CD14-positive monocyte (primary cell): Measurements from ENCODE around the gene FARP2. TPM values are rescaled to one million over a fixed set of nuclear protein-coding genes. Genes with fewer than 3 reads are reported as not detected.

Experiments
- DNase-seq, 3 donors: peaks; one replicate each; pipeline ENCODE4 v3.0.0-alpha.2; 2011 to 2022
- H2AFZ ChIP-seq: 2 replicates; pipeline ENCODE4 v1.6.0; 2012; ENCODE audit warnings: mild to moderate bottlenecking, low read depth, low read length, inconsistent platforms; ENCODE audit not compliant: insufficient read depth, poor library complexity, severe bottlenecking
- H3K27ac ChIP-seq, 2 donors: 1 replicate in 1 of 2; 2 replicates in 1 of 2; pipeline ENCODE4 v1.5.1; 2012 to 2013; ENCODE audit warnings: low read length in 2 of 2, control low read depth in 1 of 2, inconsistent platforms in 1 of 2, low read depth in 1 of 2, mild to moderate bottlenecking in 1 of 2
- H3K27me3 ChIP-seq, 2 donors: one replicate each; pipeline versions ENCODE4 v1.6.0 to v1.6.1; 2011 to 2013; ENCODE audit warnings: low read length in 2 of 2; ENCODE audit not compliant: control insufficient read depth in 2 of 2, insufficient read depth in 2 of 2
- H3K36me3 ChIP-seq, 2 donors: replicated peaks in 1 of 2; 1 replicate in 1 of 2; 2 replicates in 1 of 2; pipeline versions ENCODE4 v1.5.1 to v1.6.1; 2012 to 2013; ENCODE audit warnings: low read length in 2 of 2, control low read depth in 1 of 2, inconsistent platforms in 1 of 2, mild to moderate bottlenecking in 1 of 2; ENCODE audit not compliant: insufficient read depth in 2 of 2, control insufficient read depth in 1 of 2
- H3K4me1 ChIP-seq, 2 donors: 1 replicate in 1 of 2; 2 replicates in 1 of 2; pipeline versions ENCODE4 v1.5.1 to v1.6.1; 2012 to 2013; ENCODE audit warnings: low read length in 2 of 2, control low read depth in 1 of 2, inconsistent platforms in 1 of 2, mild to moderate bottlenecking in 1 of 2, moderate library complexity in 1 of 2; ENCODE audit not compliant: insufficient read depth in 2 of 2, control insufficient read depth in 1 of 2
- H3K4me2 ChIP-seq: replicated peaks from 2 replicates; pipeline ENCODE3; 2012; ENCODE audit warnings: low read length, moderate library complexity, mild to moderate bottlenecking; ENCODE audit not compliant: poor library complexity, severe bottlenecking; ENCODE audit errors: extremely low read depth
- H3K4me3 ChIP-seq, 3 experiments: fragments of 200-600 bp in 1 of 3; sonication (generic) in 1 of 3; replicated peaks in 1 of 3; 1 replicate in 2 of 3; 2 replicates in 1 of 3; pipeline ENCODE4 v1.5.1; 2011 to 2013; ENCODE audit warnings: low read length in 3 of 3, mild to moderate bottlenecking in 3 of 3, control low read depth in 2 of 3, low read depth in 2 of 3, inconsistent platforms in 1 of 3, moderate library complexity in 1 of 3
- H3K79me2 ChIP-seq: 2 replicates; pipeline ENCODE4 v1.6.0; 2012; ENCODE audit warnings: mild to moderate bottlenecking, control low read depth, inconsistent platforms, low read length, moderate library complexity; ENCODE audit not compliant: insufficient read depth
- H3K9ac ChIP-seq: 2 replicates; pipeline ENCODE4 v1.6.0; 2017; ENCODE audit warnings: low read length, mild to moderate bottlenecking; ENCODE audit not compliant: insufficient read depth, poor library complexity, severe bottlenecking
- H3K9me3 ChIP-seq, 2 donors: replicated peaks in 1 of 2; 1 replicate in 1 of 2; 2 replicates in 1 of 2; pipeline versions ENCODE4 v1.5.1 to v1.6.1; 2012 to 2013; ENCODE audit warnings: low read length in 2 of 2, control low read depth in 1 of 2; ENCODE audit not compliant: control insufficient read depth in 1 of 2, insufficient read depth in 1 of 2
- H4K20me1 ChIP-seq: 2 replicates; pipeline ENCODE4 v1.6.0; 2012; ENCODE audit warnings: mild to moderate bottlenecking, low read length, control low read depth, moderate library complexity; ENCODE audit not compliant: insufficient read depth
- H3K27ac Mint-ChIP-seq, 7 donors: one replicate each; pipeline ENCODE4 v1.8.0; 2020; ENCODE audit warnings: mild to moderate bottlenecking in 7 of 7, mixed read lengths in 7 of 7, moderate library complexity in 6 of 7, inconsistent platforms in 2 of 7
- H3K27me3 Mint-ChIP-seq, 3 donors: one replicate each; pipeline ENCODE4 v1.8.0; 2021 to 2022; ENCODE audit warnings: low read depth in 3 of 3, mild to moderate bottlenecking in 3 of 3, mixed read lengths in 3 of 3, moderate library complexity in 3 of 3, inconsistent platforms in 1 of 3
- H3K36me3 Mint-ChIP-seq, 2 donors: one replicate each; pipeline ENCODE4 v1.8.0; 2020; ENCODE audit warnings: mixed read lengths in 2 of 2, inconsistent platforms in 1 of 2, mild to moderate bottlenecking in 1 of 2
- H3K4me1 Mint-ChIP-seq: one replicate; pipeline ENCODE4 v1.8.0; 2020; ENCODE audit warnings: mild to moderate bottlenecking, mixed read lengths
- H3K4me3 Mint-ChIP-seq, 2 donors: one replicate each; pipeline ENCODE4 v1.8.0; 2020; ENCODE audit warnings: mild to moderate bottlenecking in 2 of 2, mixed read lengths in 2 of 2, moderate library complexity in 1 of 2
- H3K9me3 Mint-ChIP-seq, 7 donors: one replicate each; pipeline ENCODE4 v1.8.0; 2020 to 2022; ENCODE audit warnings: mixed read lengths in 7 of 7, mild to moderate bottlenecking in 6 of 7, moderate library complexity in 6 of 7, inconsistent platforms in 2 of 7
- CTCF ChIP-seq: fragments of 200-600 bp; IDR thresholded peaks from one replicate; pipeline ENCODE4 v1.8.0; 2022; ENCODE audit warnings: antibody characterized with exemption, mild to moderate bottlenecking
- WGBS: methylation state at CpG from one replicate; pipeline ENCODE4 v1.1.5; 2013; ENCODE audit warnings: missing lambda C conversion rate; ENCODE audit not compliant: insufficient coverage; 5-methylcytosine and 5-hydroxymethylcytosine counted together
- intact Hi-C, 2 donors: fragments of 100-400 bp; cut with micrococcal nuclease; formaldehyde crosslinking; loops; one replicate each; pipeline versions ENCODE4 v1.15.0 to v1.15.1; 2023
- polyA plus RNA-seq, 3 donors: library from polyadenylated mRNA; depleted of rRNA in 1 of 3; unstranded in 2 of 3; stranded (reverse) in 1 of 3; fragments of 300-500 nt in 2 of 3; fragments of >200 nt in 1 of 3; fragmentation: Illumina TruSeq in 2 of 3; gene quantifications; 1 replicate in 2 of 3; 2 replicates in 1 of 3; pipeline ENCODE4 v1.2.3, GENCODE V29; 2012 to 2021

The FARP2 gene
- polyA plus RNA-seq, 3 donors, result 6.7 to 8.5 (median 7.3) TPM

DNA sequence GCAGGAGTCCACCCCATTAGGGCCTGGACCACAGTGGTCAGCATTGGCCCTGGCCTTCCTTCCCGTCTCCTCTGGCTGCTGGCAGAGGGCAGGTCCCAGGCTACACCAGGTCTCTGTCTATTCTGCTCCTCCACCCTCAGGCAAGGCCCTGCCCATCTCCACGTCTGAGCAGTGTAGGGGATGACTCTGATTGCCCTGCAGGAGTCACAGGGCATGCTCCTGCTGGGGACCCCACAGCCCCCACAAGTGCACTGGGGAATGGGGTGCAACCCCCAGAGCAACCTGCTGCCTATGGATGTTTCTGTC, 112.3 kb downstream of the FARP2 start:
- Mint-ChIP-seq H3K4me3 (no peak overlapping the region), H3K4me1 (no peaks in the 10 kb centered on the region), H3K27ac (no peak overlapping the region), H3K36me3 (peaks cover 0 to 2% of the 10 kb centered on the region in 2 donors), H3K9me3 (peaks cover 0 to 20% (median 8%) of the 10 kb centered on the region in 7 donors), H3K27me3 (peaks cover 60 to 85% (median 72%) of the 10 kb centered on the region in 3 donors)
- Histone ChIP-seq H3K9me3 (peaks cover 0 to 12% of the 10 kb centered on the region in 2 donors), H3K27me3 (peaks cover 9 to 65% of the 10 kb centered on the region in 2 donors), H3K4me2 (no peak overlapping the region), H3K36me3 (no peaks in the 10 kb centered on the region), H3K79me2 (no peaks in the 10 kb centered on the region), H3K4me3 (no peak overlapping the region), H3K27ac (no peak overlapping the region), H2AFZ (no peak overlapping the region), H4K20me1 (no peaks in the 10 kb centered on the region), H3K4me1 (no peaks in the 10 kb centered on the region), H3K9ac (no peak overlapping the region)
- no peak for TF ChIP-seq CTCF
- intact Hi-C loops, result no loop called here
- 83% methylated on average over 1 of the region's 2 CpGs for WGBS
- DNase-seq, result no peak

DNA sequence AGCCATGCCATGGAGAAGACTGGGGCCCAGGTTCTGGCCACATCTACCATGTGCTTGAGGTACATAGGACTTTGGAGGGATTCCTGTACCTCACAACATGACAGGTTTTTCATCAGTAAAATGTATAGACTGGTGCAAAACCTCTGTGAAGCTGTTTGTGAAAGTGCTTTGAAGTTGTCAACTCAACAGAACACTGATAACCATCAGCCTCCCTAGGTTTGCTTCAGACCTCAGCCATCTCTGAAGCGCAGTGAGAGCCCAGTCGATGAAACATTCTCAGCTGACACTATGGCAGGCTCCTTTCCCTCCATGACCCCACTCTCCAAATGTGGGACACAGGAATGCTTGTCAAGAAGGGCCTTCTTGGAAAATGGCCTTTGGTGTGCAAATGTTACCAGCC, 113.7 kb downstream of the FARP2 start:
- no peak for DNase-seq
- Mint-ChIP-seq H3K36me3 (peaks cover 0 to 2% of the 10 kb centered on the region in 2 donors), H3K27me3 (peaks cover 55 to 79% (median 63%) of the 10 kb centered on the region in 3 donors), H3K27ac (no peak overlapping the region), H3K9me3 (peaks cover 0 to 21% (median 8%) of the 10 kb centered on the region in 7 donors), H3K4me3 (no peak overlapping the region), H3K4me1 (no peaks in the 10 kb centered on the region)
- Histone ChIP-seq H3K36me3 (no peaks in the 10 kb centered on the region), H2AFZ (no peak overlapping the region), H3K4me2 (no peak overlapping the region), H3K27ac (no peak overlapping the region), H3K9ac (no peak overlapping the region), H3K79me2 (no peaks in the 10 kb centered on the region), H4K20me1 (no peaks in the 10 kb centered on the region), H3K4me3 (no peak overlapping the region), H3K4me1 (no peaks in the 10 kb centered on the region), H3K27me3 (peaks cover 10 to 55% of the 10 kb centered on the region in 2 donors), H3K9me3 (peaks cover 0 to 12% of the 10 kb centered on the region in 2 donors)
- no CpG with 5 or more reads among the region's 2 CpGs for WGBS
- no peak for TF ChIP-seq CTCF
- intact Hi-C loops, result no loop called here
